IPS-15b (cell line): Measurements from ENCODE around the gene CXCL14.

Experiments
- H3K27me3 ChIP-seq: one replicate; pipeline ENCODE4 v1.6.1; 2013; ENCODE audit warnings: low read length; ENCODE audit not compliant: control insufficient read depth, insufficient read depth
- H3K36me3 ChIP-seq: one replicate; pipeline ENCODE4 v1.6.1; 2013; ENCODE audit warnings: low read length; ENCODE audit not compliant: control insufficient read depth, insufficient read depth
- H3K4me1 ChIP-seq: one replicate; pipeline ENCODE4 v1.6.1; 2013; ENCODE audit warnings: mild to moderate bottlenecking, low read length; ENCODE audit not compliant: control insufficient read depth, insufficient read depth
- H3K4me3 ChIP-seq: one replicate; pipeline ENCODE4 v1.5.1; 2013; ENCODE audit warnings: low read depth, low read length
- H3K9ac ChIP-seq: one replicate; pipeline ENCODE4 v1.6.1; 2013; ENCODE audit warnings: low read depth, mild to moderate bottlenecking, low read length
- H3K9me3 ChIP-seq: one replicate; pipeline ENCODE4 v1.6.1; 2013; ENCODE audit warnings: mild to moderate bottlenecking, low read length; ENCODE audit not compliant: control insufficient read depth, insufficient read depth

Gene CXCL14

GRCh38 chr5:135606431-135606830, 27.6 kb upstream of the CXCL14 start:
- Histone ChIP-seq H3K9ac (no peak overlapping the region), H3K4me3 (no peak overlapping the region), H3K9me3 (no peaks in the 10 kb centered on the region), H3K36me3 (no peaks in the 10 kb centered on the region), H3K27me3 (peaks cover 10% of the 10 kb centered on the region), H3K4me1 (peaks cover 9% of the 10 kb centered on the region)

- peaks cover 10% of the 10 kb centered on the region for H3K27me3 ChIP-seq
- H3K4me3 ChIP-seq, result no peak overlapping the region
- H3K9me3 ChIP-seq, result no peaks in the 10 kb centered on the region
- H3K9ac ChIP-seq, result no peak overlapping the region
- no peaks in the 10 kb centered on the region for H3K36me3 ChIP-seq
- peaks cover 9% of the 10 kb centered on the region for H3K4me1 ChIP-seq
Measured at GRCh38 chr5:135605221-135605620, 26.4 kb upstream of the CXCL14 start.

GRCh38 chr5:135604056-135604455, 25.3 kb upstream of the CXCL14 start:
- H3K27me3 ChIP-seq, result peaks cover 10% of the 10 kb centered on the region
- H3K36me3 ChIP-seq, result no peaks in the 10 kb centered on the region
- H3K4me1 ChIP-seq, result peaks cover 9% of the 10 kb centered on the region
- no peak overlapping the region for H3K4me3 ChIP-seq
- H3K9me3 ChIP-seq, result no peaks in the 10 kb centered on the region
- no peak overlapping the region for H3K9ac ChIP-seq

GRCh38 chr5:135602882-135603721, 24.3 kb upstream of the CXCL14 start:
- H3K27me3 ChIP-seq, result peaks cover 12% of the 10 kb centered on the region
- no peak overlapping the region for H3K4me3 ChIP-seq
- H3K9ac ChIP-seq, result no peak overlapping the region
- peaks cover 9% of the 10 kb centered on the region for H3K4me1 ChIP-seq
- no peaks in the 10 kb centered on the region for H3K36me3 ChIP-seq
- no peaks in the 10 kb centered on the region for H3K9me3 ChIP-seq

GRCh38 chr5:135601466-135601865, 22.7 kb upstream of the CXCL14 start:
- Histone ChIP-seq H3K36me3 (no peaks in the 10 kb centered on the region), H3K9me3 (no peaks in the 10 kb centered on the region)

DNA sequence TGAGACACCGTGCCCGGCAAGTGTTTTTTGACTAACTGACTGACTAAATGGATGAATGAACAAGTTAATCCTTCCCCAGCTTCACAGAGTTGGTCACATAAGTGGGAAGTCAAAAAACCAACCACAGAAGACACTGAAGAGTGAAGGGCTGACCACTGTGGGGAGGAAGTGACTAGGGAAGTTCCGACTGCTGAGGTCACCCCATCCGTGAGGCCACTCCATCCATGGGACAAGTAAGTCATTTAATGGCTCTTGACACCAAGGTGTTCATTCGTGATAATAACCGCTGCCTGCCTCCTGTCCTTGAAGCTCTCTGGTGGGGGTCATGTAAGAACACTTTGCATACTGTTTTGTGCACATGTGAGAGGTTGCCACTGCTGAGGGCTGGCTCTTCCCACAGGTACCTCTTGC, 22.2 kb upstream of the CXCL14 start:
- H3K27me3 ChIP-seq, result peaks cover 9% of the 10 kb centered on the region
- no peaks in the 10 kb centered on the region for H3K9me3 ChIP-seq
- no peak overlapping the region for H3K4me3 ChIP-seq
- no peak overlapping the region for H3K9ac ChIP-seq
- no peaks in the 10 kb centered on the region for H3K36me3 ChIP-seq
- H3K4me1 ChIP-seq, result peaks cover 9% of the 10 kb centered on the region

More at GRCh38 chr5:135601466-135601865, 22.7 kb upstream of the CXCL14 start:
- peaks cover 9% of the 10 kb centered on the region for H3K27me3 ChIP-seq
- no peak overlapping the region for H3K9ac ChIP-seq
- H3K4me3 ChIP-seq, result no peak overlapping the region
- H3K4me1 ChIP-seq, result peaks cover 9% of the 10 kb centered on the region

- H3K9ac ChIP-seq, result no peak overlapping the region
- H3K4me3 ChIP-seq, result no peak overlapping the region
- no peaks in the 10 kb centered on the region for H3K9me3 ChIP-seq
- no peaks in the 10 kb centered on the region for H3K36me3 ChIP-seq
- H3K4me1 ChIP-seq, result peaks cover 9% of the 10 kb centered on the region
- peaks cover 6% of the 10 kb centered on the region for H3K27me3 ChIP-seq
Measured at GRCh38 chr5:135600152-135600570, 21.4 kb upstream of the CXCL14 start.

DNA sequence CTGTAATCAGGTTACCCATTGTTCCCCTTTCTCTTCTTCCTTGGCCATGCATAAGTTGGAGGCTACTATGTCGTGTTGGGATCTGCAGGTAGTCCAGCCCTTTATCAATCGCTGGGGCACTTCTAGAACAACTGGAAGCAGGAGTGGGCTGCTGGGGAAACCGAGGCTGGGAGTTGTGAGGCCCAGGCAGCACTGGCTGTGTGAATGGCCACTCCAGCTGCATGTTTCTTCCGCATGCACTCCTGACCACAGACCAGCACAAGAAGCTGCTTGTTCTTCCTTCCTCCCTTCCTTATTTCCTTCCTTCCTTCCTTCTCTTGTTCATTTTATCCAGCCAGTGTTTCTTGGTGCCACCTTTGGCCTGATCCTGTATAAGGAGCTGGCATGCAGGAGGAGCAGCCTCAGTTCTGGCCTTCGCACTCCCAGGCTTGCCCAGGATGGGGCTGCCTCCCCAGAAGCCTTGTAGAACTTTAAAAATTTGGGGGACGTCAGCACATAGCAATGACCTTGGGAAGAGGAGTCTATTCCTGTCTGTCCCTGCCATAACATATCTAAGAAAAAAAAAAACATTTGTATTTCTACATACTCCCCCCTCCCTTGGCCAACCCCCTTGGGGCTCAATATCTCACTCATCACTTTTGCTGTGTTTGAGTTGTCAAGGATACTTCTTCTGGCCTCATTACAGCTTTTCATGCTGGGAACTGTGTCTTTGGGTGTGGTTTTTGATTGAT, 20.8 kb upstream of the CXCL14 start:
- H3K27me3 ChIP-seq, result peaks cover 4% of the 10 kb centered on the region

DNA sequence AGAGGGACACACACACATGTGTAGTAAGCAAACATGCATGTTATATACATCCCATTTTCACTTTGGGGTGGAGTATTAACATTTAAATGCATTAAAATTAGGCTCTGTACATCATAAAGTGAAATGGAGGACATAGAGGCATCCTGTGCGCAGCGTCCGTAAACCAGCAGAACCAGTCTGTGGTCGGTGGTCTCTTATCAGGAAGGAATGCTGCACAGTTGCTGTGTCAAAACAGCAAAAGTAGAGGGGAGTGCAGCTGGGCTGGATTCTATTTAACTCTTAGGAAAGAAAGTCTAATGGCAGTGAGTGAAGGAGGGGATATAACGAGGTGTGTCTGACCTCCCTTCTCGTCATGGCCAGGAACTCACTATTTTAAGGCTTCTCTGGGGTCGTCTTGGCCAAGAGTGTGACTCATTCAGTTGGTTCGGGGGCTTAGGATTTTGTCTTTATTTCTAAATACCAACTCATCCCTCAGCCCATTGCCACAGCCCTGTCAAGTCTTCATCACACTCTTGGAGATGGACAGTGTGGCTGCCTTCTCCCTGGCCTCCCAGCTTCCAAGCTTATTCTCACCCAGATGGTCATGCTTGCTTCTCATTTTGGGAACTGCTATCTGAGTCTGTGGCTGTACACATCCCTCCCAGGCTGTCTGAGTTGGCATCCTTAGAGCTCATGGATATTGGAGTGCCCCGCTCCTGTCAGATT, 20.1 kb upstream of the CXCL14 start:
- H3K4me3 ChIP-seq, result no peak overlapping the region
- H3K9ac ChIP-seq, result no peak overlapping the region
- H3K27me3 ChIP-seq, result peaks cover 5% of the 10 kb centered on the region
- no peaks in the 10 kb centered on the region for H3K9me3 ChIP-seq
- peaks cover 8% of the 10 kb centered on the region for H3K4me1 ChIP-seq
- H3K36me3 ChIP-seq, result no peaks in the 10 kb centered on the region

More for the DNA sequence above, 20.8 kb upstream of the CXCL14 start:
- no peaks in the 10 kb centered on the region for H3K9me3 ChIP-seq
- H3K36me3 ChIP-seq, result no peaks in the 10 kb centered on the region
- no peak overlapping the region for H3K4me3 ChIP-seq
- peaks cover 9% of the 10 kb centered on the region for H3K4me1 ChIP-seq
- no peak overlapping the region for H3K9ac ChIP-seq

- H3K9me3 ChIP-seq, result no peaks in the 10 kb centered on the region
- no peaks in the 10 kb centered on the region for H3K4me1 ChIP-seq
- H3K27me3 ChIP-seq, result peaks cover 5% of the 10 kb centered on the region
- no peak overlapping the region for H3K4me3 ChIP-seq
- no peak overlapping the region for H3K9ac ChIP-seq
- no peaks in the 10 kb centered on the region for H3K36me3 ChIP-seq
Measured at GRCh38 chr5:135596788-135597187, 18.0 kb upstream of the CXCL14 start.

GRCh38 chr5:135596157-135596763, 17.5 kb upstream of the CXCL14 start:
- H3K9ac ChIP-seq, result no peak overlapping the region
- no peak overlapping the region for H3K4me3 ChIP-seq
- no peaks in the 10 kb centered on the region for H3K36me3 ChIP-seq
- no peaks in the 10 kb centered on the region for H3K4me1 ChIP-seq
- H3K27me3 ChIP-seq, result peaks cover 5% of the 10 kb centered on the region
- no peaks in the 10 kb centered on the region for H3K9me3 ChIP-seq
